Duodenal mucosa (tissue), 2 donors: ENCODE results near the gene LRRC37A2.
"Not testable (repeated sequence)": the region's sequence is repeated elsewhere in the genome, so short reads cannot be mapped to it uniquely, and the experiment has no call there.

ENCODE experiments used
- H3K27ac ChIP-seq: one replicate; pipeline ENCODE4 v1.7.0; 2013; ENCODE audit warnings: low read depth, low read length
- H3K27me3 ChIP-seq, 2 donors: one replicate each; pipeline ENCODE4 v1.7.0; 2013; ENCODE audit warnings: low read length in 2 of 2, control low read depth in 1 of 2; ENCODE audit not compliant: insufficient read depth in 2 of 2, control insufficient read depth in 1 of 2
- H3K36me3 ChIP-seq, 2 donors: one replicate each; pipeline ENCODE4 v1.7.0; 2013; ENCODE audit warnings: low read length in 2 of 2, control low read depth in 1 of 2; ENCODE audit not compliant: insufficient read depth in 2 of 2, control insufficient read depth in 1 of 2
- H3K4me1 ChIP-seq, 2 donors: one replicate each; pipeline ENCODE4 v1.7.0; 2013; ENCODE audit warnings: low read length in 2 of 2, control low read depth in 1 of 2; ENCODE audit not compliant: insufficient read depth in 2 of 2, control insufficient read depth in 1 of 2
- H3K4me3 ChIP-seq, 2 donors: one replicate each; pipeline ENCODE4 v1.7.0; 2013; ENCODE audit warnings: low read length in 2 of 2, low read depth in 1 of 2
- H3K9ac ChIP-seq, 2 donors: one replicate each; pipeline ENCODE4 v1.7.0; 2013; ENCODE audit warnings: low read length in 2 of 2, low read depth in 1 of 2
- H3K9me3 ChIP-seq, 2 donors: one replicate each; pipeline ENCODE4 v1.7.0; 2013; ENCODE audit warnings: low read length in 2 of 2, control low read depth in 1 of 2; ENCODE audit not compliant: control insufficient read depth in 1 of 2

The LRRC37A2 gene

GRCh38 chr17:46598344-46598931 is 86.2 kb downstream of the LRRC37A2 start:
- H3K4me3 ChIP-seq, H3K9me3 ChIP-seq: not testable (repeated sequence)

GRCh38 chr17:46600767-46601166 is 88.5 kb downstream of the LRRC37A2 start:
- not testable (repeated sequence) for H3K9ac ChIP-seq, H3K4me1 ChIP-seq, H3K9me3 ChIP-seq, H3K36me3 ChIP-seq, H3K4me3 ChIP-seq, H3K27me3 ChIP-seq, H3K27ac ChIP-seq

More at GRCh38 chr17:46598344-46598931, 86.2 kb downstream of the LRRC37A2 start:
- not testable (repeated sequence) for H3K4me1 ChIP-seq, H3K9ac ChIP-seq, H3K27ac ChIP-seq, H3K27me3 ChIP-seq, H3K36me3 ChIP-seq

GRCh38 chr17:46603125-46603524 is 90.9 kb downstream of the LRRC37A2 start:
- H3K9me3 ChIP-seq, H3K36me3 ChIP-seq, H3K27me3 ChIP-seq, H3K27ac ChIP-seq, H3K4me1 ChIP-seq, H3K9ac ChIP-seq, H3K4me3 ChIP-seq: not testable (repeated sequence)
